HG03558 (cell line): ENCODE results near the gene ZBTB7B.

Experiments
- ATAC-seq: cut with Tn5 transposase; IDR thresholded peaks from one replicate; pipeline ENCODE4 v1.9.1; 2021; ENCODE audit warnings: moderate number of reproducible peaks; ENCODE audit not compliant: unreplicated experiment; ENCODE audit errors: extremely low read depth

The ZBTB7B gene

DNA sequence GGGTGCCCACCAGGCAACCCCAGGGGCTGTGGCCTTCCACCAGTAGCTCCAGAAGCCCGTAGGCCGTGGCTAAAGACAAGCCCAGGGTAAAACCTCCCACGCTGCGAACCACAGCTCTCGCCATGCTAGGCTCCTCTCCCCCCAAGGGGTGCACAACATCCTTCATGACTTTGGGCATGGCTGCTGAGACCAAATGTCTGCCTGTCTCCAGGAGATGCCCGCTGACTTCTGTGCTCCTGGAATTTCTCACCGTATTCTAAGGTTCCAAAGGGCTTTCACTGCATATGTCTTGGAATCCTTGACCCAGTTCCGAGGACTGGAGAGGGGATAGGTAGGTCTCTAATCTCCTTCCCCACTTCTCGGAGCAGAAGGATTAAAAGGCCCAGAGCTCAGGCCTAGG lies 30.9 kb downstream of the ZBTB7B start, which contains the start of the genes DCST1 and DCST2:
DCST1 (plus strand) TSS at position 301 of the 400 bp plus-strand sequence. CDS start 213 bp downstream, outside the sequence.
DCST2 (minus strand) TSS at position 258 of the 400 bp plus-strand sequence; CDS start at position 178, 80 bp downstream.
- ATAC-seq: no peak

DNA sequence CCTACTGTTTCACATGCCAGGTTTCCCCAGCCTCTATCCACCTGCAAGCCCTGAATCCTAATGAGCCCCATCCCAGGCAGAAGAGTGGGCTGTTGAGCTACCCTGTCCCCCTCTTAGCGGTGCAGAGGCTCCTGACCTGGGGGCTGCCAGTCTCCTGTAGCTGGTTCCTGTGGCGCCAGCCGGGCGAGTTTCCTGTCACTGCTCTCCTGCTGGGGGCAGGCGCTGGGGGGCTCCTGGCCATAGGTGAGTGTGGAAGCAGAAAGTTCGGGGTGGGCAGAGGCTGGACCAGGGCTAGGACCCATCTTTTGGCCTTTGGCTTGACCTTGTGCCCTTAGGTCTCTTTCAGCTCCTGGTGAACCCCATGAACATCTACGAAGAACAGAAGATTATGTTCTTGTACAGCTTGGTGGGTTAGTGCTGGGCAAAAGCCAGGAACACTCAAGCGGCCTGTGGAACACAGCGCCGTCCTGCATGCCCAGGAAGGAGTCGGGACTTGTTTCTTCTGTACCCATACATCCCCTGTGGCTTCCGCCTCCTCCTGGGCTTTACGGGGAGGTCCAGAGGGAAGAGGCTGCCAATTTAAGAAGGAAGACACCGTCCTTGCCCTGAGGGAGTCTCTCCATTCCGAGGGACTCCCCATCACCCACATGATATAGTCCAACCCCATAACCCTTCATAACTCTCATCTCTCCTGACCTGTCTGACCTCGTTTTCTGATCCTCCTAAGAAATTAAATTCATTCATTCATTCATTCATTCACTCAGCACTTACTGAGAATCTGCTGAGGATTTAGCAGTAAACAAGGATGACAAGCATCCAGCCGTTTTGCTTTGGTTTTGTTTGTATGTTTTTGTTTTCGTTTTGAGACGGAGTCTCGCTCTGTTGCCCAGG lies 32.0 kb downstream of the ZBTB7B start:
- ATAC-seq: no peak

DNA sequence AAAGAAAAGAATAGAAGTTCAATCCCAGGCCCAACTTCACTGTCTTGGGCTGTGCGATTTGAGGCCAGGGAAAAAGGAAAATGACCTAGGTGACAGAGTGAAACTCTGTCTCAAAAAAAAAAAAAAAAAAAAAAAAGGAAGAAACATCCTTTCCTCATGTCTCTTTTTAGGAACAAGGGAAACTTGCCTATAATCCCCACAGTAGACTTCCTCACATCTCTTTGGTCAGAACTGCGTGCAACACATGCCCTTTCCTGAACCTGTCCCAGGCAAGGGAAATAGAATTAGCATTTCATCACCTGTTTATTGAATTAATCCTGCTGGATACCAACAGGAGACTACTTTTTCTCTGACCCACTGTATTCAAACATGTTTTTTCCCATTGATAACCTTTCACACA lies 33.3 kb downstream of the ZBTB7B start:
- no peak for ATAC-seq

DNA sequence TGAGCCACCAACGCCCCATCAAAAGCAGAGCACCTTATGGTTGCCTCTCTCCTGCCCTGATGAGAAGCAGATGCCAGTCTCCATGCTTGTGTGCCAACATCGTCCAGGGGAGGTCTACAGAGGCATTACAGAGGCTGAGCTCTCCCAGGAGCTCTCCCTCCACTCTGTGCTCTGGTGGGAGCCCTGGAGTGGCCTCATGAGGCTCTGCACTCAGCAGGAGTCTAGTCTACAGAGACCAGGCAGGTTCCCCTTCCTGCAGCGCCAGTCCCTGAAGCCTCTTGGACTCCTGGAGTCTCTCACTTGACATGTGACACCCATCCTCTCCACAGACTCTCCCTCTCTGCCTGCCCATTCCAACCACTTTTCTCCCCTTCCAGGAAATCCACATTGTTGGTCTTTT lies 34.4 kb downstream of the ZBTB7B start:
- ATAC-seq: no peak

DNA sequence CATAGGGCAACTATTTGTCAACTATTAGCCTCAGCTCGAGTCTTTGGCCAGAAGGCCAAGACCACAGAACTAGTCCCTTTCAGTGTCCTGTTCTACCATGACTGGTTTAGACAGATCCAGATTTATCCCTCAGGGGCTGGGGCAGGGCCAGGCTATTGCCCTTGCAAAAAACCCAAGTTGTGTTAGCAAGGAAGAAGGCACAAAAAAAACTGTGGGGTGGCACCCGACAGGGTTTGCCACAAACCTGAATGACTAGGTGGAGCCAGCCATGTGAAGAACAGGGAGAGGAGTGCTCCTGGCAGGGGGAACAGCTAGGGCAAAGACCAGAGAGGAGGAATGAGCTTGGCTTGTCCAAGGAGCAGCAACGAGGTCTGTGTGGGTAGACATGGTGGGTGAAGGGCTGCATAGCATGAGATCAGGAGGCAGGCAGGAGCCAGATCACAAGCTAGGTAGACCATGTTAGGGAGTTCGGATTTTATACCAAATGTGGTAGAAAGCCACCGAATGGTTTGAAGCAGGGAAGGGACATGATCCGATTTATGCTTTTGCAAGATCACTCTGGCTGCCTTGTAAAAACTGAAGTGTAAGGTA lies 35.3 kb downstream of the ZBTB7B start:
- no peak for ATAC-seq

DNA sequence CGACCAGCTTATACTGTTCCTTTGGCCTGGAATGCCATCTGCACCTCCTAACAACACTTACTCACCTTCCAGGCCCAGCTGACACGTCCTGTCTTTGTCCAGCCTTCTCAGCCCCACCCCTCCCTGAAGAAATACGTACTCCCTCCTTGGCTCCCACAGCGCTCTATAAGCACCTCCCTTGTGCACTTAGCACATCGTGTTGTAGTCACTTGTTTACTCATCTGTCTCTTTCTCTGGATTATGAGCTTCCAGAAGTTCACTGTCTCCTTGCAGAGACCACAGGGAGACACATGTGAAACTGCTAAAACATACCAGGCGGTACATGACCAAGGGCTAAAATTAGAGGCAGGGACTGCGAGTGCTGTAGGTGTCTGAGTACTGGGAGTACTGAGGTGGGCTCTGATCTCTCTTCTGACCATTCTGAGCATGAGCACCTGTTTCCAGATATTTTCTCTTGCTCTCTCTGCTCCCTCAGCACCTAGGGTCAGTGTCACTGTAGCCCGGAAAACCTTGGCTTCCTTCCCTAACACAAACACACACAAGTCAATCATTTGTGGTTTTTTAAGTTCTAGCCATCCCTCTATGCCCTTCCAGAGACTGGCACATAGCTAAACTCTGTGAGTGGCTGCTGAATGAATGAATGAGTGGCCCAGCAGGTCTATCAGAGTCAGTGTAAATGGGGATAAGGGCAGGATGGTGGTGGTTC lies 36.2 kb downstream of the ZBTB7B start:
- ATAC-seq: no peak

DNA sequence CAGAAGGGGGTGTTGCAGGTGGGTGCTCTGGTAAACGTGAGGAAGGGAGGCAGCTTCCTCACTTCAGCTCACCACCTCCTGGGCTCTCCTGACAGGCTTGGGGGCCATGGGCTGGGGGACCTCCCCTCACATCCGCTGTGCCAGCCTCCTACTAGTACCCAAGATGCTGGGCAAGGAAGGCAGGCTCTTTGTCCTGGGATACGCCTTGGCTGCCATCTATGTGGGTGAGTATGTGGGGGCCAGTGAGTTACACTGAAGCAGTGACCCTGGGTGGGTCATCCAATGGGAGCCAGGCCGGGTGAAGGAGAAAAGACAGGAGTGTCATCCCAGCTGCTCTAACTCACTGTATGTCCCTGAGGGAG lies 36.7 kb downstream of the ZBTB7B start:
- ATAC-seq: no peak

DNA sequence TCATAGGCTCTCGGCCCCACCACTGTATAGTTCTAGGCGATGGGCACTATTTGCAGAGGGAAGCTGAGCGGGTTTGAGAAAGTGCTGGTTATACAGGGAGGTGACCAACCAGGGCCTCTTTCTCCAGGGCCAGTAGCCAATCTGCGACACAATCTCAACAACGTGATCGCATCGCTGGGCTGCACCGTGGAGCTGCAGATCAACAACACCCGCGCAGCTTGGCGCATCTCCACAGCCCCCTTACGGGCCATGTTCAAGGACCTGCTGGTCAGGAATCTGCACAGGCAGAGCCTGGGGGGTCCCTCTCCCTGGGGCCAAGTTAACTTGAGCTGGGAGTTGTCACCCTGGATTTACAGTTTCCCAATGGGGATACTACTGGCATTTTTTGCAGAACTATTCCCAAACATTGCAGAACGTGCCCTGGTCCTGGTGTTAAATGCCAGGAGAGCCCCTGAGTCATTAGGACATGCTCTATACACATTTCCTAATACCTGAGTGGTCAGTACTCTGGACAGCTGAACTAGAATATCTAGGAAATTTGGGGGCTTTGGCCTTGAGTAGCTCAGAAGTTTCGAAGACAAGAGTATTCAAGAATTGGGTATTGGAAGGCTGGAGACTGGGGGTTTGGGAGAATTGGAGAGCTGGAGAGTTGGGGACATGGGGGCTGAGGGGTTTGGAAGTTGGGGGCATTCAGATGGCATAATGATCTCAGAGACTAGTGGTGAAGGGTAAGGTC lies 37.9 kb downstream of the ZBTB7B start:
- ATAC-seq: no peak

DNA sequence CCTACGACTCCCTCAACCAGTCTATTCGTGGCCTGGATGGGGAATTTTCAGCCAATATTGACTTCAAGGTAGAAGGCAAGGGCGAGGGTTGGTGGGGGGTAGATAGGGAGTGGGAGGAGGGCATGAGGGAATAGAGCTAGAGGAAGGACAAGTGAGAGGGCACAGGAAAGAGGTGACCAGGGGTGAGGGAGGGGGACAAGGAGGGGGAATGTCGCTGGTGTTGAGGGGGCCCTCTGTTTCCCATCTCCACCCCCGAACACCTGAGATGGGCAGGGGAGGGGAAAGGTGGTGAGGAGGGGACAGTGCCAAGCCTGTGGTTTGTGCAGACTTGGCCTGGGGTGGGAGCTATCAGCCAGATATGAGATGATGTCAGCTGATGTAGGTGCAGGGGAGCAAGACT lies 40.2 kb downstream of the ZBTB7B start:
- no peak for ATAC-seq

DNA sequence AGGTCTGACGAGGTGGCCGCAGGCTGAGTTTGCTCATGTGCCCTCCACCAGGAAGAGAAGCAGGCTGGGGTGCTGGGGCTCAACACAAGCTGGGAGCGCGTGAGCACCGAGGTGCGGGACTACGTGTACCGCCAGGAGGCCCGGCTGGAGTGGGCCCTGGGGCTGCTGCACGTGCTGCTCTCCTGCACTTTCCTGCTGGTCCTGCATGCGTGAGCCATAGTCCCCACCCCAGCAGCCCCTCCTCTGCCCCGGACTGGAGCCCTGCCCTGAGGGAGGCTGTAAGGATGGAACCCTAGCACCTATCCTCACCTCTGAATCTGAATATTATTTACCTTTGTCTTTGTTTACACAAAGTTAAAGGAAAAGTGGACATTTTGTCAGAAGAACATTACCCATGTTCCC lies 40.7 kb downstream of the ZBTB7B start:
- no peak for ATAC-seq

DNA sequence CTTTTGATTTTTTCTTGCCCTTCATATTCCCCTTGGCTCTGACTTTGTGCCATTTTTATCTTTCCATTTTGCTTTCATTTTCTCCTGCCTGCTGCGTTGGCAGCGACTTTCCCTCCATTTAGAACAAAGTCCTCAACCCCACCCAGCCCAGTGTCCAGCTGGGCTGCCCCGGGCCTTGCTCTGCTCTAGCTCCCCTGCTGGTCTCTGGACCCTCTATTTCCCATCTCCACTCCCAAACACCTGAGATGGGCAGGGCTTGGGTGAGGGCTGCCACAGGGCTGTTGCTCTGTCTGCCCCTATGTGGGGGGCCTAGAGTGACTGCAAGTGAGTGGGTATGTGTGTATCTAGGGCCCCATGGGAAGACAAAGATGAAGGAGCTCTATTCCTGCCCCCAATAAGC lies 41.2 kb downstream of the ZBTB7B start:
- ATAC-seq: no peak

DNA sequence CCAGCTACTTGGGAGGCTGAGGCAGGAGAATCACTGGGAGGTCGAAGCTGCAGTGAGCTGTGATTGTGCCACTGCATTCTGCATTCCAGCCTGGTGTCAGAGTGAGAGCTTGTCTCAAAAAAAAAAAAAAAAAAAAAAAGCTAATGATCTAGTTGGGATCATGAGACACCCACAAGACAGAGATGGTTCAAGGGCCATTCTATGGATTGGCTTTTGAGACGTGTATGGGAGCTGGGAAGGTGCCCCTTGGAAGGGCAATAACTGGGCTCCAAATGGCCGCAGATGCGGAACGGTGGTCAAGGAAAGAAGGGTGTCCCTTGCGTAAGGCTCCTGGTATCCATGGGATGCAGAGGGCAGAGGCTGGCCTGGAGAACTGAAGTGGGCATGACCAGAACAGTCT lies 41.8 kb downstream of the ZBTB7B start:
- ATAC-seq: no peak

DNA sequence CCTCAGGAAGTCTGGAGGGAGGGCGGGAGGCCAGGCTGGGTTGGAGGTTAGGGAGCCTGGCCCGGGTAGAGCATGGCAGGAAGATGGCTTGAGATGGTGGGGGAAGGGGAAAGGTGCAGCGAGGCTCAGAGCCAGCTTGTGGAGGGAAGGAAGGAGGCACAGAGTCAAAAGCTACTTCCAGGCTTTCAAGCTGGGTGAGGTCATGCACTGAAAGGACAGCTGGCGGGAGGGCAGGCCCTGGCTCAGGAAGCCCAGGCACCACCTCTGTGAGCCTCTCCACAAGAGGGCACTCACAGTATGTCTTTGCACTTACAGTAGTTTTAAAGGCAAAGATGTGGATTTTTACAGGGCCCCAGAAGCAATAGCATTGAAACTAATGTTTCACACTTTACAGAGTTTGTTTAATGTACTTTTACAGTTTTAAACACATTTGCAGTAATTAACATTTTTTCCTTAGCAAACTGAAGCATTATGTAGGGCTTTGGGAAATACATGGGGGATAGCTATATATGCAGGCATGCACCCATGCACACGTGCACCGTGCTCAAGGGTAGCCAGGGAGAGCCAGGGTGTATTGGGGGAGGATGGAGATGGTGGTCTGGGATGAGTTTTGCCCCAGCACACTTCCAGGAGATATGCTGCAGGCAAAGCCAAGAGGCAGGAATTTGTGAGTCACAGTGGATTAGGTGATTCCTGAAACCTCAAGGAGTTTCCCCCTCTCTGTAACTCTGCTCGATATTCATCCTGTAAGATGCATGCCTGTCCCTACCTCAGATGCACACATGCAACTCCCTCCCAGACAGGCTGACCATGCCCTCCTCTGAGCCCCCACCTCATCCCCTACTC lies 42.4 kb downstream of the ZBTB7B start:
- no peak for ATAC-seq

DNA sequence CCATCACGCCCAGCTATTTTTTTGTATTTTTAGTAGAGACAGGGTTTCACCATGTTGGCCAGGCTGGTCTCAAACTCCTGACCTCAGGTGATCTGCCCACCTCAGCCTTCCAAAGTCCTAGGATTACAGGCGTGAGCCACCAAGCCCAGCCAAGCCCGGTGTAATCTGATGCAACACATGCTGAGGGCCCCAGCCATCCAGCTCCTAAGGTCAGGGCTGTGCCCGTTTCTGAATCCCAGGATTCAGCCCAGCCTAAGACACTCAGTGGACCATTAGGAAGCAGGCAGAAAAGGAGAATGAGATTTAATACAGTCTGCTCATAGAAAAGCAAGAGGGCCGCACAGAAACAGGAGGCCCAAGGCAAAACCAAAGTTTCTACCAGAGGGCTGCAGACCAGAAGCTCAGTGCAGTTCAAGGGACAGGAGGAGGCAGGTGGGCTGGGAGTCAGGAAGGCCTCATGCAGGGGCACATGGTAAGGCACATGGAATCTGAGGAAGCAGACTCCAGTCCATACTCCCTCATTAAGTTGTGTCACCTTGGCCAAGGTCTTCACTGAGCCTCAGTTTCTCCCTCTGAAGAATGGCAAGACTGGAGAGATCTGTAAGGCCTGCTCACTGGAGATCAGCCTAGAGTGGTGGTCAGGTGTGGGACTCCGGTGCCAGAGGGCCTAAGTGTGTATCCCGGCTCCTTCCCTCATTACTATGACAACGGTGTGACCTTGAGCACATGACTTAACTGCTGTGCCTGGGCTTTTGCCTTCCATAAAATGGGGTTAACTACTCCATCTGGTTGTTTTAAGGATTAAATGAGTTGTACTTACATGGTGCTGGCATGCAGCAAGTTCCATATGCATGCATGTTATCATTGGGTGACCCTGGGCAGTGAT lies 46.1 kb downstream of the ZBTB7B start:
- no peak for ATAC-seq

DNA sequence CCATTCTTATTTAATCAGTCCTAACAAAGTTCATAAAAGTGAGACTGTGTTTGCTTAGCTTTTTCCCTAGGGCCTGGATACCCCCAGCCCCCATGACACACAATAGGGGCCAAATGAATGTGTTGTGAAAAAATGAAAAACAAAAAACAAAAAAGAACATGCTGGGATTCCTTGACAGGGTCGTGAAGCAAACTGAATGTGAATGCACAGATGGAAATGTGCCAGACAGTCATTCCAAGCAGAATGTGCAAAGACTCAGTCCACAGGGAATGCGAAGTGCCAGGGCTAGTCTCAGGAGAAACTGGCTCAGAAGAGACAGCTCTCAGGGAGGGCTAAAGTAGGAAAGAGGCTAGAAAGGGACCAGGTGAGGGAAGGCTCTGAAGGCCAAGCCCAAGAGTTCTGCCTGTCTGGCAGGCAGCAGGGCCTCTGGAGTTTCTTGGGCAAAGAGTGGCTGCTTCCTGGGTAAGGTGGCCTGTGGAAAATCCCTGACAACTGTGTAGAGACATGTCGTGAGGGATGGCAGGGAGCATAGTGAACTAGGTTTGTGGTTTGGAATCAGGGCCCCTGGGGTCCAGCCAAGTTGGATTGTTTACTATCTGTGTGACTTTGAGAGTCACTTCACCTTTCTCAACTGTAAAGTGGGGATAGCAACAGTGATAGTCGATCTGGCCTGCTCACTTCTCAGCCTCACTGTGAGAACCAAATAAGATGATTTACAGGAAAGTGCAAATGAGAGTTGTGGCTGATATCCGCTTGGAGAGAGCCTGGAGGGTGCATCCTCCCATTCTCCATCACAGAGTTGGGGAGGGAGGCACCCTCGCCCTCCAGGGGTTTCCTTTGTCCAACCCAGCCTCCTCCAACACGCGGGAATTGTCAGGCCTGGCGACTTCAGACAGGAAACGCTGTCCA lies 47.3 kb downstream of the ZBTB7B start:
- no peak for ATAC-seq

DNA sequence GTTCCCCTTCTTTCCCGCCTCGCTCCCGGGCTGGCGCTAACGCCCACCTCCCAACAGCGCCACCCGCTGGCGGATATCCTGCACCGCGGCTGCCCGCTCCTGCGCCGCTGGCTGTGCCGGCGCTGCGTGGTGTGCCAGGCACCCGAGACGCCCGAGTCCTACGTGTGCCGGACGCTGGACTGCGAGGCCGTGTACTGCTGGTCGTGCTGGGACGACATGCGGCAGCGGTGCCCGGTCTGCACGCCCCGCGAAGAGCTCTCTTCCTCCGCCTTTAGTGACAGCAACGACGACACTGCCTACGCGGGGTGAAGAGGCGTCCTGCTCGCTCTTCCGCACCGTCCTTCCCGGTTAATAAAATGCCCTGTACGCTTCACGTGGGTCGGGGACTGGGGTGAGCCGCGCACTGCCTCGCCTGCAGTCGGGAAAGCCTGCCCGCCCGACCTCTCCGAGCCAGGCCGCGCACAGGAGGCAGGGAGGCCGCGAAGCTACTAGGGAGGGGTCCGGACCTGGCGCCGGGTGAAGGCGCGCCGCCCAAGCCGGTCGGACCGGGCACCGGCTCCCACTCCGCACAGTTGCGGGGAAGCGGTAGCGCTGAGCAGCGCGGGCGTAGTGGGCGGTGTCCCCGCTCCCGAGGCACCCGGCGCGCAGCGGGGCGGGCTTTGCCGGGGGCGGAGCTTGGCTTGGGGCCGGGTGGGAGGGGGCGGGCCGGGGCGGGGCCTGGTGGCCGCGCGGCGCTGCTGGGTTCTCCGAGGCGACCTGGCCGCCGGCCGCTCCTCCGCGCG lies 48.1 kb downstream of the ZBTB7B start, which contains the start of gene ADAM15:
ADAM15 (plus strand) TSS at position 757 of the 782 bp plus-strand sequence. CDS start 71 bp downstream, outside the sequence.
- no peak for ATAC-seq

DNA sequence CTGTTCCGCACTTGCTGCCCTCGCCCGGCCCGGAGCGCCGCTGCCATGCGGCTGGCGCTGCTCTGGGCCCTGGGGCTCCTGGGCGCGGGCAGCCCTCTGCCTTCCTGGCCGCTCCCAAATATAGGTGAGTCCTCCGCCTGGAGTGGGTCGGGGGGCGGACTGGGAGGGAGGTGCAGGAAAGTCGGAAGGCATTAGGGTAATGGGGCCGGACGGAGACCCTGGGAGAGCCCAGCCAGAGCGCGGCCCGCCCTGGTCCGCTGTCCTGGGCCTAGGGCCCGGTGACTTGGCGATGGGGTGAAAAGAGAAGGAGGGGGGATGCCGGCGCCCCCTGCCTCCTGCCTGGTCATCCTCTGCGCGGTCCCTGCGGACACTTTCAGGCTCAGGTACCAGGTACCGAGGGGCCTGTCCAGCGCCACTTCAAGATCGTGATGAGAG lies 48.8 kb downstream of the ZBTB7B start:
- no peak for ATAC-seq
